Right atrium auricular region (tissue), 2 donors: Measurements from ENCODE around the gene CDH8. TPM values are rescaled to one million over a fixed set of nuclear protein-coding genes. Genes with fewer than 3 reads are reported as not detected.

ENCODE experiments used
- DNase-seq: peaks from one replicate; pipeline ENCODE4 v3.0.0-alpha.2; 2019; ENCODE audit warnings: low spot score
- H3K27ac ChIP-seq, 2 donors: fragments of 200-600 bp; sonication (generic); 1 replicate in 1 of 2; 2 replicates in 1 of 2; pipeline ENCODE4 v1.5.1; 2016 to 2019
- H3K27me3 ChIP-seq, 2 donors: fragments of 200-600 bp; sonication (generic); one replicate each; pipeline versions ENCODE4 v1.5.1 to v1.6.0; 2017 to 2019
- H3K36me3 ChIP-seq: fragments of 200-600 bp; sonication (generic); one replicate; pipeline ENCODE4 v1.5.1; 2016
- H3K4me1 ChIP-seq, 2 donors: fragments of 200-600 bp; sonication (generic); one replicate each; pipeline versions ENCODE4 v1.5.1 to v1.6.0; 2017 to 2019
- H3K4me3 ChIP-seq, 2 donors: fragments of 200-600 bp; sonication (generic); 1 replicate in 1 of 2; 2 replicates in 1 of 2; pipeline ENCODE4 v1.5.1; 2017 to 2019; ENCODE audit warnings: mild to moderate bottlenecking in 1 of 2, moderate library complexity in 1 of 2
- H3K9me3 ChIP-seq, 2 donors: fragments of 200-600 bp; sonication (generic); one replicate each; pipeline ENCODE4 v1.5.1; 2019
- total RNA-seq, 2 donors: library from RNA; depleted of rRNA; stranded (reverse); fragments of >200 nt; gene quantifications; one replicate each; pipeline ENCODE4 v1.1.0, GENCODE V29; 2016
- TF ChIP-seq, protein P1 (sequence below), 2 donors: fragments of 200-600 bp; sonication (generic); IDR thresholded peaks; one replicate each; pipeline ENCODE4 v1.5.1; 2019; ENCODE audit warnings: antibody characterized with exemption in 2 of 2

Gene CDH8
- total RNA-seq, 2 donors from 2014 or later, result not detected

DNA sequence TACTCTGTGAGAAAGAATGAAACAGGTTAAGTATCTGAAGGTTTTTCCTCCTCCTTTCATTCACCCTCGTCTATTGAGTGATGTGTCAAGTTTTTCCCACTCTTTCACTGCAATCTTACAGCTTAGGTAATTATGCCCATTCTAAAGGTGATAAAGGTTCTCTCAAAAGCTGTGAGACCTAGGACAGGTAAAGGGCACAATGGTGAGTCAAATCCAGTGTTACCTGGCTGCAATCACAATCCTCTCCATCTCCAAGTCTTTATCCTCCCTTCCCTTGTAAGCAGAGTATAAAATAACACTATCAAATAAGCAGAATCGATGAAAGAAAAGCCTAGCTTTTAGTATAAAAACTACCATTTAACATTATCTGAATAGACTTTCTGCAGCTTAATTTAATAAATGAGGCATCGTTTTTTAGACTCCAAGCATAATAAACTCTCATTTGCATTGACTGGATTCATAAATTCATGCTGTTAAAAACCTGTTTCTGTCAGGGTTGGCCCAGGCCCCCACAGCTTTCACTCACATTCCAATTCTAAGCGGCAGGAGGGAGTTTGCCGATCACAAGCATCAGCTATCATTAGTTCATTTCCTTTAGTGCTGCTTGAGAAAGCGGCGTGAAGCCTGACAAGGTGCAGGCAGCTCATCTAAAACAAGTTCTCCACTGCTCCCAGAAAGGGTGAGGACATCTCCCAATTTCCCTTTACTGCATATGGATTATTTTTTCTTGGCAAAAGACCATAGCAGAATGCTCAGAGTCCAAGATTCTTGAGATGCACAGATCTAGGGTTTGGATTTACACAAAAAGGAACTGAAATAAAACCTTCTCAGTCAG, 67.8 kb downstream of the CDH8 start:
- Histone ChIP-seq H3K27me3 (no peaks in the 10 kb centered on the region), H3K4me3 (no peak overlapping the region), H3K36me3 (no peaks in the 10 kb centered on the region), H3K27ac (no peak overlapping the region), H3K4me1 (no peaks in the 10 kb centered on the region), H3K9me3 (no peaks in the 10 kb centered on the region)
- DNase-seq, result no peak
- TF ChIP-seq, protein P1, sequence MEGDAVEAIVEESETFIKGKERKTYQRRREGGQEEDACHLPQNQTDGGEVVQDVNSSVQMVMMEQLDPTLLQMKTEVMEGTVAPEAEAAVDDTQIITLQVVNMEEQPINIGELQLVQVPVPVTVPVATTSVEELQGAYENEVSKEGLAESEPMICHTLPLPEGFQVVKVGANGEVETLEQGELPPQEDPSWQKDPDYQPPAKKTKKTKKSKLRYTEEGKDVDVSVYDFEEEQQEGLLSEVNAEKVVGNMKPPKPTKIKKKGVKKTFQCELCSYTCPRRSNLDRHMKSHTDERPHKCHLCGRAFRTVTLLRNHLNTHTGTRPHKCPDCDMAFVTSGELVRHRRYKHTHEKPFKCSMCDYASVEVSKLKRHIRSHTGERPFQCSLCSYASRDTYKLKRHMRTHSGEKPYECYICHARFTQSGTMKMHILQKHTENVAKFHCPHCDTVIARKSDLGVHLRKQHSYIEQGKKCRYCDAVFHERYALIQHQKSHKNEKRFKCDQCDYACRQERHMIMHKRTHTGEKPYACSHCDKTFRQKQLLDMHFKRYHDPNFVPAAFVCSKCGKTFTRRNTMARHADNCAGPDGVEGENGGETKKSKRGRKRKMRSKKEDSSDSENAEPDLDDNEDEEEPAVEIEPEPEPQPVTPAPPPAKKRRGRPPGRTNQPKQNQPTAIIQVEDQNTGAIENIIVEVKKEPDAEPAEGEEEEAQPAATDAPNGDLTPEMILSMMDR (IDR thresholded peaks at IDR 0.05), result no peak

- TF ChIP-seq, protein P1 (IDR thresholded peaks at IDR 0.05), result no peak
- Histone ChIP-seq H3K9me3 (no peaks in the 10 kb centered on the region), H3K36me3 (no peaks in the 10 kb centered on the region), H3K27me3 (no peaks in the 10 kb centered on the region), H3K27ac (no peak overlapping the region), H3K4me1 (no peaks in the 10 kb centered on the region), H3K4me3 (no peak overlapping the region)
- DNase-seq, result no peak
These were observed 79.0 kb downstream of the CDH8 start for GRCh38 chr16:61957075-61957855.

DNA sequence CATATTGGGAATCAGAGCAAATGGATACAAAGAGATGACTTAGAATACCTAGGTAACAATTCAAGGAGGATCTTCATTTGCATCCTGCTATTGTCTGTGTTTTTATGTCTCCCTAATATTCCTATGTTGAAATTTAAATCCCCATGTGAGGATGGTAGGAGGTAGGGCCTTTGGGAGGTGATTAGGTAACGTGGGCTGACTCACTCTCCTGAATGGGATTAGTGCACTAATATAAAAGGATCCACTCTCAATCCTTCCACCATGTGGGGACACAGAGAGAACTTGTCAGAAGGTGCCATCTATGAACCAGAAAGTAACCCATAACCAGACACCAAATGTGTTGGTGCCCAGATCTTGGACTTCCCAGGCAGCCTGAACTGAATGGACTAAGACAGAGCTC, 83.4 kb downstream of the CDH8 start:
- Histone ChIP-seq H3K4me1 (no peaks in the 10 kb centered on the region), H3K4me3 (no peak overlapping the region), H3K36me3 (no peaks in the 10 kb centered on the region), H3K27me3 (no peaks in the 10 kb centered on the region), H3K27ac (no peak overlapping the region), H3K9me3 (no peaks in the 10 kb centered on the region)
- TF ChIP-seq, protein P1 (IDR thresholded peaks at IDR 0.05), result no peak
- DNase-seq, result no peak

DNA sequence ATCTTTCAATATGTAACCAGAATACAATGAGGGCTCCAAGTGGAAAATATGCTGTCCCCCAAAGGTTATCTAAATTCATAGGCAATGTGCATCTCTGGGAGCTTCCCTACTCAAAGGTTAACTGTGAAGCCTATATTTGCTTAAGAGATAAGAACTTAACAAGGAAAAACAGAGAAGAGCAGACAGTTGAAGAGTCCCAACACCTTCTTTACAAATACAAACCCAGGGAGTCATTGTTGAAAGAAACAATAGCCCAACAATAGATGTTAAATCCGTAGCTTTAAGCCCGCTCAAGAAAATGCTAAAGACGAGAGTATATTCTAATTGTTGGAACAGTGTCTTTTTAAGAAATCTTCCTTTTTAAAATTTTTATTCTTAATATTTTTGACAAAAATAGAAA, 87.8 kb downstream of the CDH8 start:
- H3K36me3 ChIP-seq, result no peaks in the 10 kb centered on the region
- H3K27ac ChIP-seq, result no peak overlapping the region
- TF ChIP-seq, protein P1 (IDR thresholded peaks at IDR 0.05), result no peak
- H3K27me3 ChIP-seq, result no peaks in the 10 kb centered on the region
- no peaks in the 10 kb centered on the region for H3K9me3 ChIP-seq
- no peak overlapping the region for H3K4me3 ChIP-seq
- DNase-seq, result no peak
- no peaks in the 10 kb centered on the region for H3K4me1 ChIP-seq

- Histone ChIP-seq H3K4me3 (no peak overlapping the region), H3K27me3 (no peaks in the 10 kb centered on the region), H3K4me1 (no peaks in the 10 kb centered on the region), H3K36me3 (no peaks in the 10 kb centered on the region), H3K27ac (no peak overlapping the region), H3K9me3 (no peaks in the 10 kb centered on the region)
- TF ChIP-seq, protein P1 (IDR thresholded peaks at IDR 0.05), result no peak
- no peak for DNase-seq
These were observed 90.2 kb downstream of the CDH8 start for GRCh38 chr16:61946019-61946418.
